H9 (cell line): ENCODE results near the gene TAGLN. TPM values are rescaled to one million over a fixed set of nuclear protein-coding genes. Genes with fewer than 3 reads are reported as not detected.

Experiments used
- DNase-seq: peaks from one replicate; pipeline ENCODE4 v3.0.0-alpha.2; 2017
- H2AFZ ChIP-seq: one replicate; pipeline ENCODE4 v1.6.1; 2013; ENCODE audit warnings: mild to moderate bottlenecking, low read length, control low read depth, moderate library complexity
- H2AK5ac ChIP-seq: 2 replicates; pipeline ENCODE4 v1.6.1; 2013; ENCODE audit warnings: low read length, control low read depth, mixed read lengths; ENCODE audit not compliant: insufficient read length
- H2BK120ac ChIP-seq: one replicate; pipeline ENCODE4 v1.6.1; 2013; ENCODE audit warnings: low read depth, mild to moderate bottlenecking, low read length, control low read depth, inconsistent platforms; ENCODE audit not compliant: poor library complexity, severe bottlenecking
- H2BK12ac ChIP-seq: 2 replicates; pipeline ENCODE4 v1.6.1; 2013; ENCODE audit warnings: low read length, control low read depth, mixed read lengths, low read depth; ENCODE audit not compliant: insufficient read length
- H2BK15ac ChIP-seq: 2 replicates; pipeline ENCODE4 v1.6.1; 2013; ENCODE audit warnings: low read depth, low read length, control low read depth
- H2BK20ac ChIP-seq: one replicate; pipeline ENCODE4 v1.6.1; 2013; ENCODE audit warnings: low read depth, mild to moderate bottlenecking, low read length, control low read depth, inconsistent platforms; ENCODE audit not compliant: poor library complexity, severe bottlenecking
- H2BK5ac ChIP-seq: 2 replicates; pipeline ENCODE4 v1.6.1; 2013; ENCODE audit warnings: low read length, control low read depth, mixed read lengths; ENCODE audit not compliant: insufficient read length
- H3K14ac ChIP-seq: 2 replicates; pipeline ENCODE4 v1.6.1; 2013; ENCODE audit warnings: low read length, control low read depth; ENCODE audit not compliant: insufficient read depth
- H3K18ac ChIP-seq: 2 replicates; pipeline ENCODE4 v1.6.1; 2013; ENCODE audit warnings: low read depth, mild to moderate bottlenecking, mixed read lengths, low read length, control low read depth; ENCODE audit not compliant: insufficient read length
- H3K23ac ChIP-seq: 2 replicates; pipeline ENCODE4 v1.6.1; 2013; ENCODE audit warnings: low read length, control low read depth, mixed read lengths, low read depth; ENCODE audit not compliant: insufficient read length
- H3K23me2 ChIP-seq: 2 replicates; pipeline ENCODE4 v1.6.1; 2013; ENCODE audit warnings: low read depth, mild to moderate bottlenecking, mixed read lengths, low read length, control low read depth; ENCODE audit not compliant: insufficient read length, poor library complexity, severe bottlenecking
- H3K27ac ChIP-seq: 2 replicates; pipeline ENCODE4 v1.5.1; 2013; ENCODE audit warnings: low read length, control low read depth, mixed read lengths, low read depth; ENCODE audit not compliant: insufficient read length
- H3K27me3 ChIP-seq: 2 replicates; pipeline ENCODE4 v1.6.1; 2013; ENCODE audit warnings: low read length, control low read depth, inconsistent platforms; ENCODE audit not compliant: insufficient read depth
- H3K4ac ChIP-seq: 2 replicates; pipeline ENCODE4 v1.6.1; 2013; ENCODE audit warnings: low read depth, mild to moderate bottlenecking, control low read depth, inconsistent platforms, low read length, moderate library complexity
- H3K4me1 ChIP-seq: 2 replicates; pipeline ENCODE4 v1.6.1; 2013; ENCODE audit warnings: low read length, control low read depth, inconsistent platforms; ENCODE audit not compliant: insufficient read depth
- H3K4me2 ChIP-seq: 2 replicates; pipeline ENCODE4 v1.6.1; 2013; ENCODE audit warnings: low read length, control low read depth, mixed read lengths; ENCODE audit not compliant: insufficient read length, insufficient read depth
- H3K56ac ChIP-seq: 2 replicates; pipeline ENCODE4 v1.6.1; 2013; ENCODE audit warnings: low read depth, mild to moderate bottlenecking, mixed read lengths, low read length, control low read depth; ENCODE audit not compliant: insufficient read length
- H3K79me1 ChIP-seq: 2 replicates; pipeline ENCODE4 v1.6.1; 2013; ENCODE audit warnings: low read depth, mild to moderate bottlenecking, moderate library complexity, low read length, control low read depth, inconsistent platforms; ENCODE audit not compliant: insufficient read depth, poor library complexity, severe bottlenecking
- H3K79me2 ChIP-seq: 2 replicates; pipeline ENCODE4 v1.6.1; 2013; ENCODE audit warnings: low read length, control low read depth, inconsistent platforms; ENCODE audit not compliant: insufficient read depth
- H3K9ac ChIP-seq: 2 replicates; pipeline ENCODE4 v1.6.1; 2013; ENCODE audit warnings: low read length, control low read depth, mixed read lengths; ENCODE audit not compliant: insufficient read length; ENCODE audit errors: extremely low read depth
- H3K9me3 ChIP-seq: one replicate; pipeline ENCODE4 v1.6.1; 2013; ENCODE audit warnings: low read depth, low read length, inconsistent platforms; ENCODE audit not compliant: control insufficient read depth
- H3T11ph ChIP-seq: one replicate; pipeline ENCODE4 v1.6.1; 2013; ENCODE audit warnings: mild to moderate bottlenecking, low read length, control low read depth, inconsistent platforms
- H4K20me1 ChIP-seq: one replicate; pipeline ENCODE4 v1.6.1; 2013; ENCODE audit not compliant: control insufficient read depth, insufficient read length, insufficient read depth
- H4K5ac ChIP-seq: 2 replicates; pipeline ENCODE4 v1.6.1; 2013; ENCODE audit warnings: low read depth, mild to moderate bottlenecking, mixed read lengths, low read length, control low read depth; ENCODE audit not compliant: insufficient read length
- H4K8ac ChIP-seq: replicated peaks from 2 replicates; pipeline ENCODE4 v1.6.1; 2013; ENCODE audit warnings: low read length, control low read depth, mixed read lengths, low read depth; ENCODE audit not compliant: insufficient read length
- H4K91ac ChIP-seq: 2 replicates; pipeline ENCODE4 v1.6.1; 2013; ENCODE audit warnings: low read depth, mild to moderate bottlenecking, moderate library complexity, mixed read lengths, low read length, control low read depth; ENCODE audit not compliant: insufficient read length
- H3K27ac Mint-ChIP-seq, 3 experiments: 2 replicates in 2 of 3; 3 replicates in 1 of 3; pipeline ENCODE4 v1.8.0; 2020 to 2021; ENCODE audit warnings: mixed read lengths in 3 of 3, mild to moderate bottlenecking in 1 of 3, moderate library complexity in 1 of 3
- H3K27me3 Mint-ChIP-seq: 2 replicates; pipeline ENCODE4 v1.8.0; 2021; ENCODE audit warnings: low read depth, mild to moderate bottlenecking, moderate library complexity, mixed read lengths
- H3K36me3 Mint-ChIP-seq, 3 experiments: 2 replicates in 2 of 3; 3 replicates in 1 of 3; pipeline ENCODE4 v1.8.0; 2020 to 2021; ENCODE audit warnings: low read depth in 3 of 3, mixed read lengths in 3 of 3; ENCODE audit not compliant: insufficient read depth in 1 of 3
- H3K4me1 Mint-ChIP-seq, 2 experiments: 2 replicates each; pipeline ENCODE4 v1.8.0; 2020; ENCODE audit warnings: mixed read lengths in 2 of 2
- H3K4me3 Mint-ChIP-seq, 2 experiments: 2 replicates in 1 of 2; 3 replicates in 1 of 2; pipeline ENCODE4 v1.8.0; 2020 to 2021; ENCODE audit warnings: mild to moderate bottlenecking in 2 of 2, mixed read lengths in 2 of 2, moderate library complexity in 1 of 2
- H3K9me3 Mint-ChIP-seq, 2 experiments: 2 replicates in 1 of 2; 3 replicates in 1 of 2; pipeline ENCODE4 v1.8.0; 2020; ENCODE audit warnings: mild to moderate bottlenecking in 2 of 2, mixed read lengths in 2 of 2, moderate library complexity in 1 of 2
- CTCF ChIP-seq: fragments of 200-600 bp; sonication (generic); conservative IDR thresholded peaks from 3 replicates; pipeline ENCODE4 v1.8.0; 2021; ENCODE audit warnings: antibody characterized with exemption, mild to moderate bottlenecking
- WGBS: extraction: QIAGEN DNeasy Blood & Tissue Kit; methylation state at CpG from one replicate; pipeline ENCODE4 v1.1.7; 2013; ENCODE audit warnings: missing lambda C conversion rate, low lambda C conversion rate, mixed read lengths; ENCODE audit not compliant: insufficient read length; ENCODE audit errors: extremely low coverage; 5-methylcytosine and 5-hydroxymethylcytosine counted together
- total RNA-seq: library from RNA; stranded (reverse); gene quantifications from 2 replicates; pipeline ENCODE4 v1.2.1, GENCODE V29; 2021

TAGLN gene
- total RNA-seq, 1 experiment from 2014 or later, result 176 TPM

GRCh38 chr11:117248341-117248740, 49.2 kb downstream of the TAGLN start:
- Mint-ChIP-seq H3K27ac (no peak overlapping the region), H3K4me1 (peaks cover 0 to 2% of the 10 kb centered on the region in 2 experiments; a peak in 2 of 4 replicates), H3K9me3 (no peaks in the 10 kb centered on the region; a peak in 1 of 5 replicates), H3K4me3 (no peak overlapping the region), H3K36me3 (peaks cover 37 to 67% (median 62%) of the 10 kb centered on the region in 3 experiments), H3K27me3 (no peaks in the 10 kb centered on the region)
- no peak overlapping the region for H2BK120ac ChIP-seq
- H3K56ac ChIP-seq, result no peak overlapping the region
- no peaks in the 10 kb centered on the region for H3K79me1 ChIP-seq
- no peak for DNase-seq
- no peaks in the 10 kb centered on the region for H3K79me2 ChIP-seq
- H3K9ac ChIP-seq, result no peak overlapping the region
- no peak overlapping the region for H3K14ac ChIP-seq
- H3K23ac ChIP-seq, result no peak overlapping the region
- no peaks in the 10 kb centered on the region for H3K4me1 ChIP-seq
- no peak overlapping the region for H2BK5ac ChIP-seq
- H2BK20ac ChIP-seq, result no peak overlapping the region
- H3K9me3 ChIP-seq, result no peaks in the 10 kb centered on the region
- H4K20me1 ChIP-seq, result no peaks in the 10 kb centered on the region
- no peak overlapping the region for H2AFZ ChIP-seq
- H3K4me2 ChIP-seq, result no peak overlapping the region
- no peaks in the 10 kb centered on the region for H3K27me3 ChIP-seq
- H3K18ac ChIP-seq, result no peak overlapping the region
- H2AK5ac ChIP-seq, result no peak overlapping the region
- H4K91ac ChIP-seq, result no peak overlapping the region
- no peak for TF ChIP-seq CTCF
- no peaks in the 10 kb centered on the region for H3K23me2 ChIP-seq
- no peak overlapping the region for H3K27ac ChIP-seq
- H4K5ac ChIP-seq, result no peak overlapping the region
- H2BK15ac ChIP-seq, result no peak overlapping the region
- WGBS, result no CpG with 5 or more reads among the region's 4 CpGs
- H2BK12ac ChIP-seq, result no peak overlapping the region
- no peak overlapping the region for H4K8ac ChIP-seq
- H3T11ph ChIP-seq, result no peak overlapping the region
- H3K4ac ChIP-seq, result no peak overlapping the region
